GM06990 (cell line): ENCODE measurements around the gene OR6B2.

Experiments used
- DNase-seq: peaks from one replicate; pipeline ENCODE4 v3.0.0-alpha.2; 2011; ENCODE audit not compliant: insufficient read length; ENCODE audit errors: extremely low read depth
- H3K27me3 ChIP-seq: replicated peaks from 2 replicates; pipeline ENCODE4 v1.6.0; 2011; ENCODE audit warnings: low read length; ENCODE audit not compliant: control insufficient read depth, insufficient read depth
- H3K36me3 ChIP-seq: 2 replicates; pipeline ENCODE4 v1.5.1; 2011; ENCODE audit warnings: low read length; ENCODE audit not compliant: control insufficient read depth, insufficient read depth
- H3K4me3 ChIP-seq: replicated peaks from 2 replicates; pipeline ENCODE4 v1.5.1; 2011; ENCODE audit warnings: low read depth, mild to moderate bottlenecking, control low read depth, low read length
- TF ChIP-seq, protein P1 (sequence below): IDR thresholded peaks from 2 replicates; pipeline ENCODE4 v1.5.1; 2011; ENCODE audit warnings: low read length, control low read depth, mild to moderate bottlenecking, inconsistent platforms; ENCODE audit not compliant: insufficient read depth, poor library complexity, severe bottlenecking

OR6B2 gene

DNA sequence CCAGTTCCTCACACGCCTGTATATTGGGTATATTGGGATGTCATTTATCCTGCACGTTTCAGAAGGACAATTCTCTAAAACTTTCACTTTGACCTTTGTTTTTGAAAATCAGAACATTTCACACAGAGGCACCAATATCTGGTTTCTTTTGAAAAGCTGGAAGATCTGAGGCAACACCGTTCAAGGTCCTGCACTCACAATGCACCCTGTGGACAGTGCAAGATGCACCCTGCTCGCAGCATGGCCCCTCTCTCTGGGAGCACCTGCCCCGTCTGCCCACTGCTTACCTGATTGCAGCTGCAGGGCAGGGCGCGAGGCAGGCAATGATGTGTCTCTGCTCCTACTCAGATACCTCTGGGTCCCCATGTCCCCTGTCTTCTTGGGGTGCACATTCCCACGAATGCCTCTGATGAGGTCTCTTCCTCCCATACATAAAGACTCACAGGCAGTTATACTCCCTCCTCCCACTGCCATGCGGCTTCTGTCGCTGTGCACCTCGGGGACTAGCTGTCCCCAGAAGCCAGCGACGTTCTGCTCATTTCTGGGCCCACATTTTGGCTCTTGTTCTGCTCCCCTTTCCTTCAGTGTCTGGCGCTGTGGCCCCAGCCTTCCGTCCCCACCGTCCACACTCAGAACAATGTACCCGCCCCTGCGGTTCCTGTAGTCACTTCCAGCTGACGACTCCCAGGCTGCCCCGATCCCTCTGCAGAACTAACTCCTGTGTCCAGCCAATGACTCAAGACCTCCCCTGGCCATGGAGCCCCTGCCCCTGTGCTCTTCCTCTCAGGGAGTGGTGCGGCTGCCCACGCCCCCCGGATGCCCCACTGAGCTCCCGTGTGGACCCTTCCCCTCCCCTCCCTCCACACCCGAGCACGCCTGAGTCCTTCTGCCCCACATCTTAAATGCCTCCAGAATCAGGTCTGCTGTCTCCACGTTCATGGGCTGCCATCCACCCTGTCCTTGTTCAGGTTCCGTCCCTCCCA lies 23.2 kb upstream of the OR6B2 start, which contains the start of gene OR6B3:
TSS of gene OR6B3 (minus strand) at position 349 of the 983 bp plus-strand sequence.
- TF ChIP-seq, protein P1, sequence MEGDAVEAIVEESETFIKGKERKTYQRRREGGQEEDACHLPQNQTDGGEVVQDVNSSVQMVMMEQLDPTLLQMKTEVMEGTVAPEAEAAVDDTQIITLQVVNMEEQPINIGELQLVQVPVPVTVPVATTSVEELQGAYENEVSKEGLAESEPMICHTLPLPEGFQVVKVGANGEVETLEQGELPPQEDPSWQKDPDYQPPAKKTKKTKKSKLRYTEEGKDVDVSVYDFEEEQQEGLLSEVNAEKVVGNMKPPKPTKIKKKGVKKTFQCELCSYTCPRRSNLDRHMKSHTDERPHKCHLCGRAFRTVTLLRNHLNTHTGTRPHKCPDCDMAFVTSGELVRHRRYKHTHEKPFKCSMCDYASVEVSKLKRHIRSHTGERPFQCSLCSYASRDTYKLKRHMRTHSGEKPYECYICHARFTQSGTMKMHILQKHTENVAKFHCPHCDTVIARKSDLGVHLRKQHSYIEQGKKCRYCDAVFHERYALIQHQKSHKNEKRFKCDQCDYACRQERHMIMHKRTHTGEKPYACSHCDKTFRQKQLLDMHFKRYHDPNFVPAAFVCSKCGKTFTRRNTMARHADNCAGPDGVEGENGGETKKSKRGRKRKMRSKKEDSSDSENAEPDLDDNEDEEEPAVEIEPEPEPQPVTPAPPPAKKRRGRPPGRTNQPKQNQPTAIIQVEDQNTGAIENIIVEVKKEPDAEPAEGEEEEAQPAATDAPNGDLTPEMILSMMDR: no peak
- Histone ChIP-seq H3K36me3 (no peaks in the 10 kb centered on the region), H3K4me3 (no peak within 1 kb of the TSS), H3K27me3 (no peaks in the 10 kb centered on the region)
- DNase-seq: no peak

- TF ChIP-seq, protein P1: no peak
- H3K36me3 ChIP-seq: no peaks in the 10 kb centered on the region
- DNase-seq: no peak
- no peak overlapping the region for H3K4me3 ChIP-seq
- no peaks in the 10 kb centered on the region for H3K27me3 ChIP-seq
These were observed 22.3 kb upstream of the OR6B2 start for GRCh38 chr2:240052524-240052923.

DNA sequence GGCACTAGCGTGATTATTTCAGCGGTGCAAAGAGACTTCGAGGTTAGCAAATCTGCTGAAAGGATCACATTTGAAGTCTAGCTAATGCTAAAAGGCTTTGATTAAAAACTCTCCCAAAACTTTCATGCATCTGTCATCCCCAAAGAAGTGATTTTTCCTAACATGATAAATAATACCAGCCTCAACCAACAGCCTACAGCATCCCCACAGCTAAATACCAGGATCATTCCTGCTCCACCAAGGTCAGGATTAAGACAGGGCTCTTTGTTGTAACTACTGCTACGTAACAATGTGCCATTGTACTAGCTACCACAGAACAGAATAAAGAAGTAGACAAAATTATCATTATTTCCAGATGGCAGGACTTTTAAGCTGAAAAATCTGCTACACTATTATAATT lies 21.5 kb upstream of the OR6B2 start:
- no peak for DNase-seq
- H3K27me3 ChIP-seq: no peaks in the 10 kb centered on the region
- no peak overlapping the region for H3K4me3 ChIP-seq
- TF ChIP-seq, protein P1: no peak
- no peaks in the 10 kb centered on the region for H3K36me3 ChIP-seq

DNA sequence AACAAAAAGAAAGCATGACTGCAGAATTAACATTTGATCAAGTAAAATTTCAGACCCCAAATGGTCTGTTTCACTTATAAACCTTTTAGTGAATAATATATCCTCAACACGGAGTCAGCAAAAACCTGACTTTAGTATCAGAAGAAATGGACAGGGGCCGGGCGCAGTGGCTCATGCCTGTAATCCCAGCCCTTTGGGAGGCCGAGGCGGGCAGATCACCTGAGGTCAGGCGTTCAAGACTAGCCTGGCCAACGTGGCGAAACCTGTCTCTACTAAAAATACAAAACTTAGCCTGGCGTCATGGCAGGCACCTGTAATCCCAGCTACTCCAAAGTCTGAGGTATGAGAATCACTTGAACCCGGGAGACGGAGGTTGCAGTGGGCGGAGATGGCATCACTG lies 20.0 kb upstream of the OR6B2 start:
- H3K27me3 ChIP-seq: no peaks in the 10 kb centered on the region
- DNase-seq: no peak
- no peaks in the 10 kb centered on the region for H3K36me3 ChIP-seq
- H3K4me3 ChIP-seq: no peak overlapping the region
- TF ChIP-seq, protein P1: no peak

DNA sequence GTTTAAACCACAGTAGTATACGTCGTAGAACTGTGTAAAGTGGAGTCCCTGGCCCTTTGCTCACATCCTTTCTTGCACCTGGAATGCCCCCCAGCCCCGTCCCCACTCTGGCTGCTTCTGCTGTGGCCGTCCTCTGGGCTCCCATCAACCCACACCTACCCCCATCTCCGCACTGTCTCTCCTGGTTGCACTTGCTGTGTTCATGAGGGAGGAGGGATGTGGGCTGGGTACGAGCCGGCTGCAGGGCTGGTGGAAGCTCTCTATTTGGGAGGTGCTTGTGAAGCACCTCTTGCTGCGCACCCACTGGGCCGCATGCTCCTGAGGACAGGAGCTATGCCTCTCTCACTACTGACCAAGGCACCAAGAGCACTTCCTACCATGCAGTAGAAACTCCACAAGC lies 18.0 kb upstream of the OR6B2 start:
- Histone ChIP-seq H3K4me3 (no peak overlapping the region), H3K27me3 (no peaks in the 10 kb centered on the region), H3K36me3 (no peaks in the 10 kb centered on the region)
- TF ChIP-seq, protein P1: no peak
- DNase-seq: no peak
